HTERT RPE-1 (cell line): ENCODE results near the gene PTGDS.

Experiments
- in situ Hi-C: fragments of 300-500 bp; cut with MboI; formaldehyde crosslinking; loops from 4 replicates; pipeline ENCODE4 v1.14.3; 2020; ENCODE audit warnings: low sequenced_read_pairs

Gene PTGDS

DNA sequence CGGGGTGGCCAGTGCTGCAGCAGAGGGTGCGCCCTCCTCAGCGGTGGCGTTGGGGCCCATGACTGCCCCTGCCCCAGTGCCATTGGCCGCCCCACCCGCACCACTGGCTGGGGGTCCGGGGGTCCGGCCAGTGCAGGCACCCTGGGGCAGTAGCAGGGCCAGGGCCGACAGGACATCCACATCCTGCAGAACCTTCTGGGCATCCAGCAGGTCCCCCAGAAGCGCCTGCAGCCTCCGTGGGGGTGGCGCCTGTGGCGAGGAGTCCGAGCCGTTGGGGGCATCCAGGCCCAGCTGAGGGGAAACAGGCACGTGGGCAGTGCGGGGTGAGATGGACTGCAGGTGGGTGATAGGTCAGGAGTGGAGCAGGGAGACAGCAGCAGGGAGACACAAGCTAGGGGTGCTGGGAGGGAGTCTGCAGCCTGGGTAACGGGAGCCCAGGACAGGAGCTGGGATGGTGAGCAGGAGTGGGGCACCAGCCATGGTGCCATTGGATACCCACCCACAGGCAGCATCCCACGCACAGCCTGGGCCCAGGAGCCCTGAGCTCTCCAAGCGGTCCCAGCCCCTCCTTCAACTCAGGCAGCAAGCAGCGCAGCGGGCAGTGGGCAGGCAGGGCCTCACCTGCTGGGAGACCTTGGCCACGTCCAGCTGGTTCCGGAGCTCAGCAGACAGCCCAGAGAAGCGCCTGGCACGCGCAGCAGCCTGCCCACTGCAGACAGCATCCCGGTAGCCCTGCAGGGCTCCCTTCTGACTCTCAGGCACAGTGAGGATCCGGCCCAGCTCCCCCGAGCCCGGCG, 43.7 kb downstream of the PTGDS start:
- in situ Hi-C loops = no loop called here

DNA sequence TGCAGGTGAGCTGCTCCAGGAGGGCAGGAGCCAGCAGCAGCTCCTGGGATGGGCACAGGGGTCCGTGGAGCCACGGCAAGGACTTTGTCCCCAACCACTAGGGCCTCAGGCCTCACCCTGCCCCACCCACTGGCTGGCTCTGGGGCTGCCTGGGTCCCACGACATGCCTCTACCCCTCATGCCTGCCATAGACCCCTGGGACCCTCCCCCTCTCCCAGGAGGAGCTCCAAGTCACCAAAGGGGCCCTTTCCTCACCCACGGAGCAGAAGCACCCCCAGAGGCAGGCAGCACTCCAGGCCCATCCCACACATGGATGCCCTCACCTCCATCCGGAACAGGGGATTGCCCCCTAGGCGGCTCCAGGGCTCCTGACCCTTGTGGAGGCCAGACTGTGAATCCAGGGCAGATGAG, 44.3 kb downstream of the PTGDS start:
- in situ Hi-C loops = no loop called here

DNA sequence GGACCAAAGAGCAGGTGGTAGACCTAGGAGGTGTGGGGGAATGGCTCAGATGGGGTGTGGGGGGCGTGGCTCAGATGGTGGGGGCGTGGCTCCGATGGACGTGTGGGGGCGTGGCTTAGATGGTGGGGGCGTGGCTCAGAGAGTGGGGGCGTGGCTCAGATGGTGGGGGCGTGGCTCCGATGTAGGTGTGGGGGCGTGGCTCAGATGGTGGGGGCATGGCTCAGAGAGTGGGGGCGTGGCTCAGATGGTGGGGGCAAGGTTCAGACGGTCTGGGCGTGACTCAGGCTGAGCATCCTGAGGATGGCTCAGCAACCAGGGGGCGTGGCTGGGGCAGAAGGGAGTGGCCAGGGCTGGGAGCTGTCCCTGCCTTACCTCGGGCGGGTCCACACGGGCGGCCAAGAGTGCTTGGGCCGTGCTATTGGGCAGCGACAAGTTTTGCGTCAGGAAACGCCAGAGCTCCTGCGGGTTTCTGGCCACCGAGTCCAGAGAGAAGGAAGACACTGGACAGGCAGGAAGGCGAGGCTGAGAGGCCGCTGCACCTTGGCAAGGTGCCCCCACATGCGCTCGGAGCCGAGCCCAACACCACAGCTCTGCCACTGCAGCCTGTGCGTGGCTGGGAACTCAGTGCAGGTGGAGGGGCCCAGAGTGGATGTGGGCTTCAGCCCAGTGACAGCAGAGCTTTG, 44.8 kb downstream of the PTGDS start:
- in situ Hi-C loops = no loop called here

DNA sequence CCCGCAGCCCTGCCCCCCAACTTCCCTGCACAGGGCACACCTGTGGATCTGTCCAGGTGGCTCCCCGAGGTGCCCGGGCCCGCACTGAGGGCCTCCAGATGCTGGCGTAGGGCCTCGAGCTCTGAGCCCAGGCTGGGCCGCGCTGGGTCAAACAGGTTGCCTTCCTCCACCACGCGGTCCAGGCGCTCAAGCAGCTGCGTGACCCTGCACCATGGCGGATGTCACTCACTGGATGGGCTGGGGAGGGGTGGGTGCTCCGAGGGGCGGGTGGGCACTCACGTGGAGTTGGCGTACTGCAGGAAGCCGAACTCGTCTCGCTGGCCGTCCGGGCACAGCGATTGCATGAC, 45.3 kb downstream of the PTGDS start:
- in situ Hi-C loops = no loop called here

DNA sequence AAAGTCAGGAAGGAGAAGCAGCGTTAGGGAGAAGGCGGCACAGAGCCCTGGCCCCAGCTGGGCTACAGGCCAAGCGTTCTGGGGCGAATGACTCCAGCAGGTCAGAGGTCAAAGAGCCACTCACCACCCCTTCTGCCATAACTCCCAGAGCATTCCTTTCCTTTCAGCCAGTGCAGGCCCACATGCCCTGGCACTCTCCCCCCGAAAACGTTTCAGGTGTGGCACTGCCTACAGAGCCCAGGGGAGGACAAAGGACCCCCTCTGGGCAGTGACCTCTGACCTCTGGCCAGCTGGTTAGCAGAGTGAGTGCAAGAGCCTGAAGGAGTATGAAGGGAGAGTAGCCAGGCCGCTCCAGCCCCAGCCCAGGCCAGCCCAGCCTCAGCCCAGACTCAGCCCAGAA, 45.9 kb downstream of the PTGDS start:
- in situ Hi-C loops = no loop called here

DNA sequence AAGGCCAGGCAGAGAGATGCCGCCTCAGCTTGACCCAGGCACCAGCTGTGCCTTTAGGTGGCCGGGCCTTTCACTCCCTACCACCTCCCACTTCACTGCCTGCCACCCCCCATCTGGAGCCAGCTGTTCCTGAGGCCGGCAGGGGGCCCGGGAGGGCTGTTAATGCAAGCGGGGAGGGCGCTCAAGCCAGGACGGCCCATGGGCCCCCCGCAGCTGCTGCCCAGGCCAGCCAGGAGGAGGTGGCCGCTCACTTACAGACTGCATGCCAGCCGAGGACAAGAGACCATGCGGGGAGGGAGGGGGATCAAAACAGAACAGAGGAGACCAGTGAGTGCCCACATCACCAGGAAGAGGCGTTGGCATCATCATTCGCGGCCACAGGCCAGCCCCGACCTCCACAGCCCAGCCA, 46.3 kb downstream of the PTGDS start:
- in situ Hi-C loops = no loop called here

DNA sequence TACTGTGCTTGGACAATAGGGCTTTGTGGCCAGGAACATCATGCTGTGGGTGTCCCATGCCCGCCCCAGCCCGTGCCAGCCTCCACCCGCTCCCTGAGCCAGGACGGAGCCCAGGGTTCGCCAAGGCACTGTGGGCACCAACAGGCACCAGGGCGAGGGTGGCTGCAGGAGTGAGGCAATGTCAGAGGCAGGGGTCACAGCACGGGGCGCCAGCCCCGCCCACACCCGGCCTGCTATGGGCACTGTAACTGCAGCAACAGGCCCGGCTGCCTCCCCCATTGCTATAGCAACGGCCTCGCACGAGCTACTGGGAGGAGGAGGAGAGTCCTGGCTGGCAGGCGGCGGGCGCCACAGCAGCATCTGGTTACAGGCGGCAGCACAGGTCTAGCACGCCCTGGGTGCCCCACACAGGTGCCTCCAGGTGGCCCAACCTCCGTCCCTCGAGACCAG, 48.2 kb downstream of the PTGDS start:
- in situ Hi-C loops = no loop called here

DNA sequence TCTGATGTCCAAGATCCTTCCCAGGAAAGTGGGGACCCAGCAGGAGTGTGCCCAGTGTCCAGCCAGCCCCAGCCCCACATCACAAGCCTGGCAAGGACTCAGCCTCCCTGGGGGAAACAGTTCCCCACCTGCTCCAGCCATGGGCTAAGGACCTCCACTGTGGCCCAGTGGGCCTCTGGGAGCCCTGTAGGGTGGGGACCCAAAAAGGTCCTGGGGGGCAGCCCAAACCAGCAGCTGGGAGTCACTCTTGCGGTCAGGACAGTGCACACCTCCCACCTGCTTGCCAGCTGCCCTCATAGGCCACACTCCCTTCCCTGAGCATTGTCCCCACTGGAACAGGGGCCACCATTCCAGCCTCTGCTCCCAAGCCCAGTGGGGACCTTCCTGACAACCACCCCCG, 49.1 kb downstream of the PTGDS start:
- in situ Hi-C loops = no loop called here

DNA sequence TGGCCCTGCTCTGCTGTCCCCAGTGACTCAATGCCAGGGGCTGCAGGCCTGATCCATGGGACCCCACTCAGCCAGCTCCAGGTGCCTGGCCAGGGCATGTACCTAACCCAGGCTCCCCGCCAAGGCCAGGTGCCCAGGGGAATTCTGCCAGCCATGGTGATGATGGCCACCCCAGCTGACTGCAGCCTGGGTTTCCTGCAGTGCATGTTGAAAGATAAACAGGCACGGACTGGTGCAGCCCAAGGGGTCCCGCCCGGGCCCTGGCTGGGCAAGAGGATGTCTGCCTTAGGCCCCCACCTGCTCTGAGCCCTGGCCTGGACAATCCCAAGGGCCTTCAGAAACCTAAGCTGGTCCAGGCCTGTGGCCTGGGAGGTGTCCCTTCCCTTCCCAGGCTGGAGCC, 49.5 kb downstream of the PTGDS start:
- in situ Hi-C loops = no loop called here

DNA sequence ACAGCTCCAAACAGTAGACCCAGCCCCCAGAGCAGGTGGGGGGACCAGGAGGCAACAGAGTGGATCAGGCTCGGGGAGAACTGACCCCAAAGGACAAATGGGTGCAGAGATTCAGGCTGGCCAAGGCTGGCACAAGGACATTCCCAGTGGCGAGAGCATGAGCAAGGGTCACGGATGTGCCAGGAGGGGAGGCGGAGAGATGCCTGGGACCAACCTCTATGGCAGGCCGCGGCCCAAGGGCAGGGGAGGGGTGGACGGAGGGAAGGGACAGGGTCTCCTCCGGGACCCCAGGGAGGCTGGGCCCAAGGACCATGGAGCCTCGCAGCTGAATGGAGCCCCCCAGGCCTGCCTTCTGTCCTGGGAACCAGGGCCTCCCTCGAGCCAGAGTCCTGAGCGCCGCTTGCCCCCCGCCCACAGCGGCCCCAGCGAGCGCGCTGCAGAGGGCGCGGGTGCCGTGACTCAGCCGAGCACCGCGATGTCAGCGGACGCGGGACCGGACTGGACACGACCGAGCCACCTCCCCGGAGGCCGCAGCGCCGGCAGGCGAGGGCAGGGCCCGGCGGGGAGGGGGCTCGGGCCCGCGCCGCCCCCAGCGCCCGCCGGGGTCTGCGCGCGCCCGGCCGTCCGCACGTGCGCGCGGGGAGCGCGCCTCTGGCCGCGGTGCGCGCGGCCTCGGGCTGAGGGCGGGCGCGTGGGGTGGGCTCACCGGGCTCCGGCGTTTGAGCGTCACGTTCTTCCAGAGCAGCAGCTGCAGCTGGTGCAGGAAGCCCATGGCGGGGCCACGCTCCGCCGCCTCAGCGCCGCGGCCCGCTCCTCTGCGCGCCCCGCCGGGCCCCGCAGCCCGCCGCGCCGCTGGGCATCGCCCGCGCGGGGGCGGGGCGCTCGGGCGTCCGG, 50.3 kb downstream of the PTGDS start, which contains the start of gene ABCA2:
Gene ABCA2, minus strand, starts transcription at position 869 of the 894 bp plus-strand sequence. Its CDS starts 97 bp downstream, at position 772.
- in situ Hi-C loops = no loop called here

DNA sequence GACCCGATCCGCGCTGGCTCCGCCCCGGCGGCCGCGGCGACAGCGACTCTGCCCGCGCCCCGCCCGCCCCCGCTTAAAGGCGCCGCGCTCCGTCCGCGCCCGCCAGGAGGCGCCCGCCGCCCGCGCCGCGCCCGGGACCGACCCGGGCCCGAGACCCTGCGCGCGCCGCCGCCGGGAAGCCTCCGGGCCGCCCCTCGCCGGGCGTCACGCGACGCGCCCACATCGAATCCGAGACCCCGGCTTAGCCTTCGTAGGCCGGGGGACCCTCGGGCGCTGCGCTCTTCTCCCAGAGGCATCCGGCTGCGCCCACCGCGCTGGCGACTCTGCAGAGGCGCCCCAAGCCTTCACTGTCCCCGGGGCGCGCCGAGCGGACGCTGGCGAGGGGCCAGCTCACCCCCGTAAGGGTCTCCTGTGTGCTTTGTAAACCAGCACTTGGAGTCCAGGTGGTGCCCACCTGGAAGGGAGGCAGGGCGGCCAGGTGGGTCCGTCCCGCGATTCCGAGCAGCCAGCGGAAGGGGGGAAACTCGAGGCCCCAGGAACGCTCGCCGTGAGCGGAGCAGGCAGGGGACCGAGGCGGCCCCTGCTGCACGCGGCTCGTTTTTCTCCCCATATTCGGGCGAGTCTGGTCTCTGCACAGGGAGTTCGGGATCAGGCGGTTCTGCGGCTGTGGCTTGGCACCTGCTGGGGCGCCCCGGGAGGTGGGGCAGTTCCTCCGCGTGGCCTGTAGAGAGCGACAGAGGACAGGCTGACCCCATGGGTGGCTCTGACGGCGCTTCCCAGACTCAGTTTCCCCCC, 51.2 kb downstream of the PTGDS start:
- in situ Hi-C loops = no loop called here

DNA sequence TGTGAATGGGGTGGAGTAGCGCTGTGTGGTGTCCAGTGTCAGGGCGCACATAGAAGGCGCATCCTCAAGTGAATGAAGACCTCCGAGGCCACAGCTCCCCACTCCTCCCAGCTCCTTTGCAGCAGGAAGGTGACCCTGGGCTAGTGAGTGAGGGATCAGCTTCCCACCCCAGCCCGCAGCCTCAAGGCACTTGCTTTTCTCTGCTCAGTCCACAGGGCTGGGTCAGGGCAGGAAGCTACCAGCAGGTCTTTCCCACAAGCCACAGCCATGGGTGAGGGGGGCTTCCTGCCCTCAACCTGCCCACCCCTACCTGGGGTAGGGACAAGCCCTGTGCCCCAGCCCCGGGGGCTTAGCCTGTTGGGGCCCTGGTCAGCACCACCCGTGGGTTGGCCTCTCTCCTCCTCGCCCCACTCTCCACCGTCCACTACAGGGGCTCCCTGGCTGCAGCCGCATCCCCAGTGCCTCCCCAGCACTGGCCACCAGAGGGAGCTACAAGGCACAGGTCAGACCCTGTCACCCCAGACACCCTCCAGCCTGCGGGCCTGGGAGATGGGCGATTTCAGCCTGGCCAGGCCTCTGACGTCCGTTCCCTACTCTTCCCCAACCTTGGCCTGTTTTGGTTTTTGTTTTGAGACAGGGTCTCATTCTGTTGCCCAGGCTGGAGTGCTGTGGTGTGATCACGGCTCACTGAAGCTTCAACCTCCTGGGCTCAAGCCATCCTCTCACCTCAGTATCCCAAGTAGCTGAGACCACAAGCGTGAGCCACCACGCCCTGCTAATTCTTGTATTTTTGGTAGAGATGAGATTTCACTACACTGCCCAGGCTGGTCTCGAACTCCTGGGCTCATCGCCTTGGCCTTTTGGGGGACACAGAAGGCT, 52.0 kb downstream of the PTGDS start:
- in situ Hi-C loops = no loop called here

DNA sequence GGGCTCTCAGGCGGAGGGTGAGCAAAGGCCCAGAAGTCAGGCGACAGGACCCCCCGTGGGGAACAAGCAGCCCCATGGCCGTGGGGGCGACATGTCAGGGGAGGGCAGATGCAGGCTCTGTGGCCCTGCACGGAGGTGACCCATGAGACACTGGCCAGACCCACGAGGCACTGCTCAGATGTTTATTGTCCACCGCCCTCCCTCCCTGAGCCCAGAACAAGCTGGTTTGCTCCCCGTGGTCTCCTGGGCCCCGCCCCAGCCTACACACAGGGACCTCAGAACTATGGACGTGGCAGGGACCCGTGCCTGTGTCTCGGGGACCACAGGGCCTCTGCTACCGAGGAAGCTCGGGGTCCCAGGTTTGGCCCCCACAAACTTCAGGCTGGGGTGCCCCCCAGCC, 52.7 kb downstream of the PTGDS start:
- in situ Hi-C loops = no loop called here

DNA sequence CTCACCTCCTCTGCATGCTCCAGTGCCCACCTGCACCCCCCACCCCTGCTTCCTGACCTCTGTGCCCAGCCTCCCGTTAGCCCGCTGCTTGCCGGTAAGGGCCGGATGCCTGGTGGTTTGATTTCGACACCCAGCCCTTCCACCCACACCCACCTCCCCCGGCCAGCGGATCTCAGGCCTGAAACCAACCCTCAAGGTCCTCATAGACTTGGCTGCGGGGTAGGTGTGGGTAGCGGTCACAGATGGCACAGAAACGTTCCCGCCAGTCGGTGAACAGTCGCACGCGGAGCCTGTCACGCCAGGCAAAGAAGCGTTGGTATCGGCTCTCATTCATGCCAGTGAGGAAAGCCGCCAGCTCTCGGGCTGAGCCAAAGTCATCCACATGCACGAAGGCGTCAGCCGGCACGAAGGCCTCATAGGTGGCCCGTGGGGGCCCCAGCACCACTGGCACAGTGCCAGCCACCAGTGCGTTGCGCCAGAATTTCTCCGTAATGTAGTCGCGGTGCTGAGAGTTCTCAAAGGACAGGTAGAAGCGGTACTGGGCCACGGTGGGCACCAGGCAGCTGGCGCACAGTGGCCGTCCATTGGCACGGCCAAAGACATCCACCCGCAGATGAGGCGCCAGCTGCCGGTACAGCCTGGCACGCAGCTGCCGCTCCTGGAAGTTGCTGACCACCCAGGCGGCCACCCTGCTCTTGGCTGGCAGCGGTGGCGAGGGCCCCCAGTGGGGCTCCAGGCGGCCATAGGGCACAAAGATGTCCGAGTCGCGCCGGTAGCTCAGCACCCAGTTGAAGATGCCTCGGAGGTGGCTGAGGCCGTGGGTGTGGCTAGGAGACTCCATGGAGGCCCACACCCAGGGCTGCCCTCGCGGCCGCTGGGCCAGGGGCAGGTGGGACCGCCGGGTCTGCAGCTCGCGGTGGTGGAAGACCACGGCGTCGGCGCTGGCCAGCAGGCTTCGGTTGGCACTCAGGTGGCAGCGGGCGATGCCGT, 53.5 kb downstream of the PTGDS start:
- in situ Hi-C loops = no loop called here
